H9 (cell line): ENCODE measurements around the gene SHISA7. TPM values are rescaled to one million over a fixed set of nuclear protein-coding genes. Genes with fewer than 3 reads are reported as not detected.
A peak's percentile ranks its signal among the peaks of the same experiment; 100 is the strongest.

Source experiments
- DNase-seq: peaks from one replicate; pipeline ENCODE4 v3.0.0-alpha.2; 2017
- H2AFZ ChIP-seq: one replicate; pipeline ENCODE4 v1.6.1; 2013; ENCODE audit warnings: mild to moderate bottlenecking, low read length, control low read depth, moderate library complexity
- H2AK5ac ChIP-seq: 2 replicates; pipeline ENCODE4 v1.6.1; 2013; ENCODE audit warnings: low read length, control low read depth, mixed read lengths; ENCODE audit not compliant: insufficient read length
- H2BK120ac ChIP-seq: one replicate; pipeline ENCODE4 v1.6.1; 2013; ENCODE audit warnings: low read depth, mild to moderate bottlenecking, low read length, control low read depth, inconsistent platforms; ENCODE audit not compliant: poor library complexity, severe bottlenecking
- H2BK12ac ChIP-seq: 2 replicates; pipeline ENCODE4 v1.6.1; 2013; ENCODE audit warnings: low read length, control low read depth, mixed read lengths, low read depth; ENCODE audit not compliant: insufficient read length
- H2BK15ac ChIP-seq: 2 replicates; pipeline ENCODE4 v1.6.1; 2013; ENCODE audit warnings: low read depth, low read length, control low read depth
- H2BK20ac ChIP-seq: one replicate; pipeline ENCODE4 v1.6.1; 2013; ENCODE audit warnings: low read depth, mild to moderate bottlenecking, low read length, control low read depth, inconsistent platforms; ENCODE audit not compliant: poor library complexity, severe bottlenecking
- H2BK5ac ChIP-seq: 2 replicates; pipeline ENCODE4 v1.6.1; 2013; ENCODE audit warnings: low read length, control low read depth, mixed read lengths; ENCODE audit not compliant: insufficient read length
- H3K14ac ChIP-seq: 2 replicates; pipeline ENCODE4 v1.6.1; 2013; ENCODE audit warnings: low read length, control low read depth; ENCODE audit not compliant: insufficient read depth
- H3K18ac ChIP-seq: 2 replicates; pipeline ENCODE4 v1.6.1; 2013; ENCODE audit warnings: low read depth, mild to moderate bottlenecking, mixed read lengths, low read length, control low read depth; ENCODE audit not compliant: insufficient read length
- H3K23ac ChIP-seq: 2 replicates; pipeline ENCODE4 v1.6.1; 2013; ENCODE audit warnings: low read length, control low read depth, mixed read lengths, low read depth; ENCODE audit not compliant: insufficient read length
- H3K23me2 ChIP-seq: 2 replicates; pipeline ENCODE4 v1.6.1; 2013; ENCODE audit warnings: low read depth, mild to moderate bottlenecking, mixed read lengths, low read length, control low read depth; ENCODE audit not compliant: insufficient read length, poor library complexity, severe bottlenecking
- H3K27ac ChIP-seq: 2 replicates; pipeline ENCODE4 v1.5.1; 2013; ENCODE audit warnings: low read length, control low read depth, mixed read lengths, low read depth; ENCODE audit not compliant: insufficient read length
- H3K27me3 ChIP-seq: 2 replicates; pipeline ENCODE4 v1.6.1; 2013; ENCODE audit warnings: low read length, control low read depth, inconsistent platforms; ENCODE audit not compliant: insufficient read depth
- H3K4ac ChIP-seq: 2 replicates; pipeline ENCODE4 v1.6.1; 2013; ENCODE audit warnings: low read depth, mild to moderate bottlenecking, control low read depth, inconsistent platforms, low read length, moderate library complexity
- H3K4me1 ChIP-seq: 2 replicates; pipeline ENCODE4 v1.6.1; 2013; ENCODE audit warnings: low read length, control low read depth, inconsistent platforms; ENCODE audit not compliant: insufficient read depth
- H3K4me2 ChIP-seq: 2 replicates; pipeline ENCODE4 v1.6.1; 2013; ENCODE audit warnings: low read length, control low read depth, mixed read lengths; ENCODE audit not compliant: insufficient read length, insufficient read depth
- H3K56ac ChIP-seq: 2 replicates; pipeline ENCODE4 v1.6.1; 2013; ENCODE audit warnings: low read depth, mild to moderate bottlenecking, mixed read lengths, low read length, control low read depth; ENCODE audit not compliant: insufficient read length
- H3K79me1 ChIP-seq: 2 replicates; pipeline ENCODE4 v1.6.1; 2013; ENCODE audit warnings: low read depth, mild to moderate bottlenecking, moderate library complexity, low read length, control low read depth, inconsistent platforms; ENCODE audit not compliant: insufficient read depth, poor library complexity, severe bottlenecking
- H3K79me2 ChIP-seq: 2 replicates; pipeline ENCODE4 v1.6.1; 2013; ENCODE audit warnings: low read length, control low read depth, inconsistent platforms; ENCODE audit not compliant: insufficient read depth
- H3K9ac ChIP-seq: 2 replicates; pipeline ENCODE4 v1.6.1; 2013; ENCODE audit warnings: low read length, control low read depth, mixed read lengths; ENCODE audit not compliant: insufficient read length; ENCODE audit errors: extremely low read depth
- H3K9me3 ChIP-seq: one replicate; pipeline ENCODE4 v1.6.1; 2013; ENCODE audit warnings: low read depth, low read length, inconsistent platforms; ENCODE audit not compliant: control insufficient read depth
- H3T11ph ChIP-seq: one replicate; pipeline ENCODE4 v1.6.1; 2013; ENCODE audit warnings: mild to moderate bottlenecking, low read length, control low read depth, inconsistent platforms
- H4K20me1 ChIP-seq: one replicate; pipeline ENCODE4 v1.6.1; 2013; ENCODE audit not compliant: control insufficient read depth, insufficient read length, insufficient read depth
- H4K5ac ChIP-seq: 2 replicates; pipeline ENCODE4 v1.6.1; 2013; ENCODE audit warnings: low read depth, mild to moderate bottlenecking, mixed read lengths, low read length, control low read depth; ENCODE audit not compliant: insufficient read length
- H4K8ac ChIP-seq: replicated peaks from 2 replicates; pipeline ENCODE4 v1.6.1; 2013; ENCODE audit warnings: low read length, control low read depth, mixed read lengths, low read depth; ENCODE audit not compliant: insufficient read length
- H4K91ac ChIP-seq: 2 replicates; pipeline ENCODE4 v1.6.1; 2013; ENCODE audit warnings: low read depth, mild to moderate bottlenecking, moderate library complexity, mixed read lengths, low read length, control low read depth; ENCODE audit not compliant: insufficient read length
- H3K27ac Mint-ChIP-seq, 3 experiments: 2 replicates in 2 of 3; 3 replicates in 1 of 3; pipeline ENCODE4 v1.8.0; 2020 to 2021; ENCODE audit warnings: mixed read lengths in 3 of 3, mild to moderate bottlenecking in 1 of 3, moderate library complexity in 1 of 3
- H3K27me3 Mint-ChIP-seq: 2 replicates; pipeline ENCODE4 v1.8.0; 2021; ENCODE audit warnings: low read depth, mild to moderate bottlenecking, moderate library complexity, mixed read lengths
- H3K36me3 Mint-ChIP-seq, 3 experiments: 2 replicates in 2 of 3; 3 replicates in 1 of 3; pipeline ENCODE4 v1.8.0; 2020 to 2021; ENCODE audit warnings: low read depth in 3 of 3, mixed read lengths in 3 of 3; ENCODE audit not compliant: insufficient read depth in 1 of 3
- H3K4me1 Mint-ChIP-seq, 2 experiments: 2 replicates each; pipeline ENCODE4 v1.8.0; 2020; ENCODE audit warnings: mixed read lengths in 2 of 2
- H3K4me3 Mint-ChIP-seq, 2 experiments: 2 replicates in 1 of 2; 3 replicates in 1 of 2; pipeline ENCODE4 v1.8.0; 2020 to 2021; ENCODE audit warnings: mild to moderate bottlenecking in 2 of 2, mixed read lengths in 2 of 2, moderate library complexity in 1 of 2
- H3K9me3 Mint-ChIP-seq, 2 experiments: 2 replicates in 1 of 2; 3 replicates in 1 of 2; pipeline ENCODE4 v1.8.0; 2020; ENCODE audit warnings: mild to moderate bottlenecking in 2 of 2, mixed read lengths in 2 of 2, moderate library complexity in 1 of 2
- CTCF ChIP-seq: fragments of 200-600 bp; sonication (generic); conservative IDR thresholded peaks from 3 replicates; pipeline ENCODE4 v1.8.0; 2021; ENCODE audit warnings: antibody characterized with exemption, mild to moderate bottlenecking
- WGBS: extraction: QIAGEN DNeasy Blood & Tissue Kit; methylation state at CpG from one replicate; pipeline ENCODE4 v1.1.7; 2013; ENCODE audit warnings: missing lambda C conversion rate, low lambda C conversion rate, mixed read lengths; ENCODE audit not compliant: insufficient read length; ENCODE audit errors: extremely low coverage; 5-methylcytosine and 5-hydroxymethylcytosine counted together
- total RNA-seq: library from RNA; stranded (reverse); gene quantifications from 2 replicates; pipeline ENCODE4 v1.2.1, GENCODE V29; 2021

SHISA7 gene
- total RNA-seq, 1 experiment from 2014 or later = 0.31 TPM

DNA sequence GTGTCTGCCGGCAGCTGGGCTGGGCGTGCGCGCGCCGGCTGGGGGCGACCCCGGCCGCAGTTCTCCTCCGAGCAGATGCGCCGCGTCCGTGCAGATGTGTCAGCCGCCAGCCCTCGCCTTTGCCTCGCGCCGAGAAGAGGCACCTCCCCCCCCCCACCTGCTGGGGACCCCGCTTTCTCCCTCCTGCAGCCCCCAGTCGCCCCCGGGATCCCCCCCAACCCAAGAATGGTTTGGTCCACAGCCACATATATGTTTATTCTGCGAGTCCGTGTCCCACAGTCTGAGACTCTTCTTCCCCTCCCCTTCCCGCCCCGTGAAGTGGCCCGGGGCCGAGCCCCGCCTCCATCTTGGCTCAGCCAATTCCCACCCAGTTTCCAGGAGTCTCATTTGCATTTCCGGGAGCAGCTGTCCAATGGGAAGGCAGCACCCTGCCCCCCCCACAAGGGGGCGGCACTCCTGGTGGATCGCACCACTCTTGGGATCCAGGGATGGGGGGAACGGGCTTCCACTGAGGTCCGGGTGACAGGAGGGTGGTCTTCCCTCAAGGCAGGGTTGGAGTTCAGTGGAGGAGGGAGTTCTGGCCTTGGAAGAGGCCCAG lies 9.7 kb upstream of the SHISA7 start:
- no peaks in the 10 kb centered on the region for H3K9me3 ChIP-seq
- H3K9ac ChIP-seq = no peak overlapping the region
- no peak overlapping the region for H2BK15ac ChIP-seq
- no peak overlapping the region for H2BK120ac ChIP-seq
- H3K4ac ChIP-seq = no peak overlapping the region
- no peak overlapping the region for H2BK20ac ChIP-seq
- no peaks in the 10 kb centered on the region for H4K20me1 ChIP-seq
- H3K4me2 ChIP-seq = peak overlapping the region; percentile 86
- WGBS = no CpG with 5 or more reads among the region's 34 CpGs
- TF ChIP-seq CTCF = no peak
- no peak overlapping the region for H3K14ac ChIP-seq
- H2BK5ac ChIP-seq = no peak overlapping the region
- no peaks in the 10 kb centered on the region; a peak in 1 of 5 replicates for H3K9me3 Mint-ChIP-seq
- no peaks in the 10 kb centered on the region for H3K4me1 ChIP-seq
- H3K27ac Mint-ChIP-seq = peak overlapping the region in 1 of 3 experiments; percentile 27; a peak in 1 of 7 replicates
- DNase-seq = peak; percentile 93
- peaks cover 15 to 18% (median 16%) of the 10 kb centered on the region in 3 experiments; a peak in 5 of 7 replicates for H3K36me3 Mint-ChIP-seq
- no peak overlapping the region for H2AFZ ChIP-seq
- H3K56ac ChIP-seq = no peak overlapping the region
- H3K18ac ChIP-seq = no peak overlapping the region
- peak overlapping the region; percentile 35 to 87 for H3K4me3 Mint-ChIP-seq
- H3K79me2 ChIP-seq = no peaks in the 10 kb centered on the region
- peaks cover 3 to 15% of the 10 kb centered on the region in 2 experiments; a peak in 3 of 4 replicates for H3K4me1 Mint-ChIP-seq
- H3T11ph ChIP-seq = no peak overlapping the region
- no peak overlapping the region for H4K91ac ChIP-seq
- peaks cover 27% of the 10 kb centered on the region for H3K27me3 Mint-ChIP-seq
- no peak overlapping the region for H3K23ac ChIP-seq
- H3K27me3 ChIP-seq = peaks cover 25% of the 10 kb centered on the region; the same call in 1 of the 2 replicates
- peaks cover 4% of the 10 kb centered on the region for H3K23me2 ChIP-seq
- H4K5ac ChIP-seq = no peak overlapping the region
- no peak overlapping the region for H2BK12ac ChIP-seq
- H3K27ac ChIP-seq = no peak overlapping the region
- H4K8ac ChIP-seq = no peak overlapping the region
- H3K79me1 ChIP-seq = no peaks in the 10 kb centered on the region
- H2AK5ac ChIP-seq = no peak overlapping the region
